ENCODE data around the gene TMEM125.

Gene TMEM125

GRCh38 chr1:43274804-43275180 is 5.0 kb downstream of the TMEM125 start:
- no peak overlapping the region for H3K27ac ChIP-seq (ENCODE audit: low read length)
- H3K9me3 ChIP-seq (ENCODE audit: control insufficient read depth in 2 of 2, low read length in 2 of 2) = no peaks in the 10 kb centered on the region
- no peak overlapping the region for H3K4me3 ChIP-seq (ENCODE audit: low read length in 2 of 2)
- H3K36me3 ChIP-seq (ENCODE audit: control insufficient read depth in 2 of 2, insufficient read depth in 2 of 2, low read length in 2 of 2) = no peaks in the 10 kb centered on the region
- no peak overlapping the region for H3K9ac ChIP-seq (ENCODE audit: low read length in 2 of 2)
- peaks cover 4% of the 10 kb centered on the region for H3K4me1 ChIP-seq (ENCODE audit: control insufficient read depth, insufficient read depth, low read length)
- H3K27me3 ChIP-seq (ENCODE audit: control insufficient read depth in 1 of 2, insufficient read depth in 2 of 2, low read length in 2 of 2) = peaks cover 22 to 28% of the 10 kb centered on the region in 2 donors

DNA sequence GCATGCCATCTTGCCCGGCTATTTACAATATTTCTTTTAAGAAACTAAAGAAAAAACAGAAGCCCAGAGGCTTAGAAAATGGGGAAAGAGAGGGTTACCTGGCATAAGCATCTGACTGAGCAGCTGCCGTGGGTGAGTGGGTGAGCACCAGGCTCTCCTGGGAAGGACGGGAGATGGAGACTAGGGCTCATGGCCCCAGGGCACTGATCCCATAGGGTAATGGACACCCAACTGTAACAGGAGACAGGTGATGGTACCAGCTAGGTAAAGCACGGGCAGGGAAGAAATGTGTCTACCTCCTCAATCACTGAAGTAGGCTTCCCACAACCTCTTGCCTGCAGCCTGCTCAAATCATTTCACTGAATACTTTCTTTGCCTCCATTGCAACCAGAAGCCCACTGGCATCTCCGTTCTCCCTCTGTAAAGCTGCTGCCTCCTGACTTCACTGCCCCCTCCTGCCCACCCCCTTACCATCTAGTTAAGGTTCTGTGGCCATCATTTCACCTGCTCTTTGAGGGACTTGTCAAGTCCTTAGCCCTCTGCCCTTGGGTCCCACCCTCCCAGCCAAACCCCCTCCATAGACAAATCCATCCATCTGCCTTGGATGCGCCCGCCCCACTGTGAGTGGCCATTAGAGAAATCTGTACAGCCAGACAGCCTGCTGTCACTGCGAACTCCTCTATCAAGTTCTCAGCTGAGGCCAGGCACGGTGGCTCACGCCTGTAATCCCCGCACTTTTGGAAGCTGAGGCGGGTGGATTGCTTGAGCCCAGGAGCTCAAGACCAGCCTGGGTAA is 6.2 kb downstream of the TMEM125 start:
- Histone ChIP-seq H3K4me1 (ENCODE audit: control insufficient read depth, insufficient read depth, low read length) (peaks cover 3% of the 10 kb centered on the region), H3K4me3 (ENCODE audit: low read length in 2 of 2) (no peak overlapping the region), H3K9me3 (ENCODE audit: control insufficient read depth in 2 of 2, low read length in 2 of 2) (no peaks in the 10 kb centered on the region), H3K9ac (ENCODE audit: low read length in 2 of 2) (no peak overlapping the region), H3K36me3 (ENCODE audit: control insufficient read depth in 2 of 2, insufficient read depth in 2 of 2, low read length in 2 of 2) (no peaks in the 10 kb centered on the region), H3K27me3 (ENCODE audit: control insufficient read depth in 1 of 2, insufficient read depth in 2 of 2, low read length in 2 of 2) (peaks cover 11 to 17% of the 10 kb centered on the region in 2 donors), H3K27ac (ENCODE audit: low read length) (no peak overlapping the region)

DNA sequence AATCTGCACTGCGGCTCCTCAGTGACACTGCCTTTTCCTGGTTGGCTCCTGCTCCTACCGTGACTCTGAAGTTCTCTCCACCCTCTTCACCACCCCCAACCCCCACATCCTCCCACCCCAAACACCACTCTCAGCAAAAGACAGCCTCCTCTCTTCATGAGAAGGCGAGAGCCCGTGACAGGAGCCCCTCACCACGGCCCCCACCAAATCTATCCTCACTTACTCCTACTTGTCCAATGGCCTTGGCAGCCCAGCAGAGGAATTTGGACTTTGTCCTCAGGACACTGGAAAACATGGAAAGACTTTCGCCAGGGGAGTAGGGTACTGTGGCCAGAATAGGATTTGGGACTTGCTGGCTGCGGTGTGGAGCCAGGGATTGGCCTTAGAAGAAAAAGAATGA is 6.9 kb downstream of the TMEM125 start:
- Histone ChIP-seq H3K27me3 (ENCODE audit: control insufficient read depth in 1 of 2, insufficient read depth in 2 of 2, low read length in 2 of 2) (peaks cover 9 to 12% of the 10 kb centered on the region in 2 donors), H3K4me1 (ENCODE audit: control insufficient read depth, insufficient read depth, low read length) (no peaks in the 10 kb centered on the region), H3K9ac (ENCODE audit: low read length in 2 of 2) (no peak overlapping the region), H3K27ac (ENCODE audit: low read length) (no peak overlapping the region), H3K36me3 (ENCODE audit: control insufficient read depth in 2 of 2, insufficient read depth in 2 of 2, low read length in 2 of 2) (no peaks in the 10 kb centered on the region), H3K4me3 (ENCODE audit: low read length in 2 of 2) (no peak overlapping the region), H3K9me3 (ENCODE audit: control insufficient read depth in 2 of 2, low read length in 2 of 2) (no peaks in the 10 kb centered on the region)

- H3K27ac ChIP-seq (ENCODE audit: low read length) = no peak overlapping the region
- H3K36me3 ChIP-seq (ENCODE audit: control insufficient read depth in 2 of 2, insufficient read depth in 2 of 2, low read length in 2 of 2) = no peaks in the 10 kb centered on the region
- H3K4me1 ChIP-seq (ENCODE audit: control insufficient read depth, insufficient read depth, low read length) = no peaks in the 10 kb centered on the region
- H3K9me3 ChIP-seq (ENCODE audit: control insufficient read depth in 2 of 2, low read length in 2 of 2) = no peaks in the 10 kb centered on the region
- no peak overlapping the region for H3K4me3 ChIP-seq (ENCODE audit: low read length in 2 of 2)
- H3K9ac ChIP-seq (ENCODE audit: low read length in 2 of 2) = no peak overlapping the region
- peaks cover 4 to 7% of the 10 kb centered on the region in 2 donors for H3K27me3 ChIP-seq (ENCODE audit: control insufficient read depth in 1 of 2, insufficient read depth in 2 of 2, low read length in 2 of 2)
These were observed 7.5 kb downstream of the TMEM125 start for GRCh38 chr1:43277116-43277876.

GRCh38 chr1:43279161-43279560 is 9.4 kb downstream of the TMEM125 start:
- H3K27ac ChIP-seq (ENCODE audit: low read length) = no peak overlapping the region
- no peak overlapping the region for H3K9ac ChIP-seq (ENCODE audit: low read length in 2 of 2)
- no peaks in the 10 kb centered on the region for H3K9me3 ChIP-seq (ENCODE audit: control insufficient read depth in 2 of 2, low read length in 2 of 2)
- H3K36me3 ChIP-seq (ENCODE audit: control insufficient read depth in 2 of 2, insufficient read depth in 2 of 2, low read length in 2 of 2) = no peaks in the 10 kb centered on the region
- H3K4me3 ChIP-seq (ENCODE audit: low read length in 2 of 2) = no peak overlapping the region
- H3K27me3 ChIP-seq (ENCODE audit: control insufficient read depth in 1 of 2, insufficient read depth in 2 of 2, low read length in 2 of 2) = peaks cover 3% of the 10 kb centered on the region in 2 donors
- no peaks in the 10 kb centered on the region for H3K4me1 ChIP-seq (ENCODE audit: control insufficient read depth, insufficient read depth, low read length)

DNA sequence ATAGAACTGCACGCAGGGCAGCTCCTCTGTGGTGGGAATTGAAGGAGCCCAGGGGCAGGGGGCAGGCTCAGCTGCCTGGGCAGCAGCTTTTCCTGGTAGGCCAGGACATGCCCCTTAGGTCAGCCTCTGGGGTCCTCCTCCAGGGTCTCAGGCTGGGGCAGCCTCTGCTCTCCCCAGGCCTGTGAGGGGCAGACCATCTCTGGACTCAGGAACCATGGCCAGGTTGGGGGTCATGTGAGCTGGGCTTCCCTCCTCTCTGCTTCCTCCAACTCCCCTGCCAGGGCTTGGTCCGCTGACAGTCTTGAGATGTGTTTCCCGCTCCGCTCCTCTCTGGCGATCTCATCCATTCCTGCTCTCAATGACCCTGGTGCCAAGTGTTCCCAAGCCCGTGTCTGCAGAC is 9.9 kb downstream of the TMEM125 start:
- no peaks in the 10 kb centered on the region for H3K4me1 ChIP-seq (ENCODE audit: control insufficient read depth, insufficient read depth, low read length)
- no peak overlapping the region for H3K4me3 ChIP-seq (ENCODE audit: low read length in 2 of 2)
- H3K27ac ChIP-seq (ENCODE audit: low read length) = no peak overlapping the region

GRCh38 chr1:43280692-43281091 is 10.9 kb downstream of the TMEM125 start:
- Histone ChIP-seq H3K36me3 (ENCODE audit: control insufficient read depth in 2 of 2, insufficient read depth in 2 of 2, low read length in 2 of 2) (no peaks in the 10 kb centered on the region), H3K9me3 (ENCODE audit: control insufficient read depth in 2 of 2, low read length in 2 of 2) (no peaks in the 10 kb centered on the region), H3K9ac (ENCODE audit: low read length in 2 of 2) (no peak overlapping the region), H3K27me3 (ENCODE audit: control insufficient read depth in 1 of 2, insufficient read depth in 2 of 2, low read length in 2 of 2) (peaks cover 8 to 12% of the 10 kb centered on the region in 2 donors), H3K4me1 (ENCODE audit: control insufficient read depth, insufficient read depth, low read length) (no peaks in the 10 kb centered on the region), H3K27ac (ENCODE audit: low read length) (no peak overlapping the region), H3K4me3 (ENCODE audit: low read length in 2 of 2) (no peak overlapping the region)

More for the DNA sequence above, 9.9 kb downstream of the TMEM125 start:
- Histone ChIP-seq H3K27me3 (ENCODE audit: control insufficient read depth in 1 of 2, insufficient read depth in 2 of 2, low read length in 2 of 2) (peaks cover 4 to 5% of the 10 kb centered on the region in 2 donors), H3K9ac (ENCODE audit: low read length in 2 of 2) (no peak overlapping the region), H3K9me3 (ENCODE audit: control insufficient read depth in 2 of 2, low read length in 2 of 2) (no peaks in the 10 kb centered on the region), H3K36me3 (ENCODE audit: control insufficient read depth in 2 of 2, insufficient read depth in 2 of 2, low read length in 2 of 2) (no peaks in the 10 kb centered on the region)

GRCh38 chr1:43282220-43283195 is 12.7 kb downstream of the TMEM125 start:
- H3K9ac ChIP-seq (ENCODE audit: low read length in 2 of 2) = no peak overlapping the region
- peaks cover 8 to 12% of the 10 kb centered on the region in 2 donors for H3K27me3 ChIP-seq (ENCODE audit: control insufficient read depth in 1 of 2, insufficient read depth in 2 of 2, low read length in 2 of 2)
- no peak overlapping the region for H3K27ac ChIP-seq (ENCODE audit: low read length)

GRCh38 chr1:43284065-43284464 is 14.3 kb downstream of the TMEM125 start:
- Histone ChIP-seq H3K4me3 (ENCODE audit: low read length in 2 of 2) (no peak overlapping the region), H3K27ac (ENCODE audit: low read length) (no peak overlapping the region), H3K9ac (ENCODE audit: low read length in 2 of 2) (no peak overlapping the region), H3K4me1 (ENCODE audit: control insufficient read depth, insufficient read depth, low read length) (no peaks in the 10 kb centered on the region), H3K9me3 (ENCODE audit: control insufficient read depth in 2 of 2, low read length in 2 of 2) (no peaks in the 10 kb centered on the region), H3K36me3 (ENCODE audit: control insufficient read depth in 2 of 2, insufficient read depth in 2 of 2, low read length in 2 of 2) (no peaks in the 10 kb centered on the region), H3K27me3 (ENCODE audit: control insufficient read depth in 1 of 2, insufficient read depth in 2 of 2, low read length in 2 of 2) (peaks cover 8 to 12% of the 10 kb centered on the region in 2 donors)

More at GRCh38 chr1:43282220-43283195, 12.7 kb downstream of the TMEM125 start:
- H3K4me3 ChIP-seq (ENCODE audit: low read length in 2 of 2) = no peak overlapping the region
- no peaks in the 10 kb centered on the region for H3K36me3 ChIP-seq (ENCODE audit: control insufficient read depth in 2 of 2, insufficient read depth in 2 of 2, low read length in 2 of 2)
- no peaks in the 10 kb centered on the region for H3K9me3 ChIP-seq (ENCODE audit: control insufficient read depth in 2 of 2, low read length in 2 of 2)
- no peaks in the 10 kb centered on the region for H3K4me1 ChIP-seq (ENCODE audit: control insufficient read depth, insufficient read depth, low read length)

- Histone ChIP-seq H3K27me3 (ENCODE audit: control insufficient read depth in 1 of 2, insufficient read depth in 2 of 2, low read length in 2 of 2) (peaks cover 8 to 12% of the 10 kb centered on the region in 2 donors), H3K4me1 (ENCODE audit: control insufficient read depth, insufficient read depth, low read length) (no peaks in the 10 kb centered on the region), H3K9me3 (ENCODE audit: control insufficient read depth in 2 of 2, low read length in 2 of 2) (no peaks in the 10 kb centered on the region), H3K36me3 (ENCODE audit: control insufficient read depth in 2 of 2, insufficient read depth in 2 of 2, low read length in 2 of 2) (no peaks in the 10 kb centered on the region), H3K9ac (ENCODE audit: low read length in 2 of 2) (no peak overlapping the region), H3K27ac (ENCODE audit: low read length) (no peak overlapping the region), H3K4me3 (ENCODE audit: low read length in 2 of 2) (no peak overlapping the region)
These were observed 14.8 kb downstream of the TMEM125 start for GRCh38 chr1:43284546-43285110.
